NCI-H1092 (cell line): ENCODE data around the gene GLCE.

Experiments
- DNase-seq: peaks from one replicate; lab custom pipeline; 2025; lab: John Stamatoyannopoulos, UW

GLCE gene

GRCh38 chr15:69206079-69206478 lies 45.6 kb downstream of the GLCE start:
- DNase-seq = no peak

DNA sequence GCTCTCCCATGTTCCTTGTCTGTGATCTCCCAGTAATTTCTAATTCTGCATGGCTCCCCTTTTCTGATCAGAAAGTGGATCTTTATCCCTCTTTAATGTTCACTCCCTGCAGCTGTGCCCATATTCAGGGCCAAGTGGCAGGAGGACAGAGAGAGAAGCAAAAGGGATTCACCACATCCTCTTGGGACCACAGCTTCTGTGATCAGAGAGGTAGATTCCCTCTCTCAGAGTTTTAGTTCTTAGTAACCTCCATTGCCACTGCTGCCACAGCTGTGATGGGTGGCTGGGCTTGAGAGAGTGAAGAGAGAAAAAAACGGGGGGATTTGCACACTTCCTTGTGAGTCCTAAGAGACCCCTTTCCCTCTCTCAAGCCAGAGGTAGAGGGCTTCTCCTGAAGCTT lies 49.2 kb downstream of the GLCE start:
- no peak for DNase-seq

- DNase-seq = no peak
Observed at GRCh38 chr15:69210574-69210973, 50.1 kb downstream of the GLCE start.

GRCh38 chr15:69213786-69214185 lies 53.4 kb downstream of the GLCE start:
- DNase-seq = no peak

GRCh38 chr15:69215314-69216035 lies 55.0 kb downstream of the GLCE start:
- DNase-seq = no peak

DNA sequence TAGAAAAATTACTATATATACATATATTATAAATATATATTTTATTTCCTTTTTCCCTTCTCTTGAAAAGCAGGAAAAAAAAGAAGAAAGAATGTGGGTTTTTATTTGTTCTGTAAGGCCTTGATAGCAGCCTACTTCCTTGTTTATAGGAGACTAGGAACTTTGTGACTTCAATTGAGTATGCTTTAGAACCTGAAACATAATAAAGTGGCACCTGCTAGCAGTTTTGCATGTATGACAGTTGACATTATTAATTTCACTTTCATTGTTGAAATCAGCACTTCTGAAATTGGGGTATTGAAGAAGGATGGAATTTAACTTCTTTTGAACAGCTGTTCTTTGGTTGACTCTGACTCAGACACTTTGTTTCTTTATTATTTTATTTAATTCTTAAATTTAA lies 56.9 kb downstream of the GLCE start:
- no peak for DNase-seq

GRCh38 chr15:69219690-69220089 lies 59.3 kb downstream of the GLCE start:
- no peak for DNase-seq

DNA sequence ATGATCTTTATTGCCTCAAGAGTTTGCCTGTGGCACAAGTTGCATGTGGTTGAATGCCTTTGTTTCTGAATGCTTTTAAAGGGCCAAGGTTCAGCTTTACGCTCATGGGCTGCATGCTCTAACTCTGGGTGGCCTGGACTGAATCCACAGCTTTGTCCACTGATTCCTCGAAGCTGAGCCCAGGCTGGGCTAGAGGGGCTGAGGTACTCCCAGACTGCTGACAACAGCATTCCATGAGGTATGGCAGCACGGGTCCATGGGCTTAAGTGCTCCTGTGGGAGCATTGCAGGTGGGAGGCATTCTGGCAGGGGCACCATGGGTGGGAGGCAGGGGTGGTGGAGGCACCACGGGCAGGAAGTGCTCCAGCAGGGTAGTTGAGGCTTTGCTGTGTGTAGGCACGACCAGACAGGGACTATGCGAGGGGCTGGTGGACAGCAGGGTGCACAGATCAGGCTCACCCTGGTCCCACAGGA lies 61.6 kb downstream of the GLCE start:
- no peak for DNase-seq

DNA sequence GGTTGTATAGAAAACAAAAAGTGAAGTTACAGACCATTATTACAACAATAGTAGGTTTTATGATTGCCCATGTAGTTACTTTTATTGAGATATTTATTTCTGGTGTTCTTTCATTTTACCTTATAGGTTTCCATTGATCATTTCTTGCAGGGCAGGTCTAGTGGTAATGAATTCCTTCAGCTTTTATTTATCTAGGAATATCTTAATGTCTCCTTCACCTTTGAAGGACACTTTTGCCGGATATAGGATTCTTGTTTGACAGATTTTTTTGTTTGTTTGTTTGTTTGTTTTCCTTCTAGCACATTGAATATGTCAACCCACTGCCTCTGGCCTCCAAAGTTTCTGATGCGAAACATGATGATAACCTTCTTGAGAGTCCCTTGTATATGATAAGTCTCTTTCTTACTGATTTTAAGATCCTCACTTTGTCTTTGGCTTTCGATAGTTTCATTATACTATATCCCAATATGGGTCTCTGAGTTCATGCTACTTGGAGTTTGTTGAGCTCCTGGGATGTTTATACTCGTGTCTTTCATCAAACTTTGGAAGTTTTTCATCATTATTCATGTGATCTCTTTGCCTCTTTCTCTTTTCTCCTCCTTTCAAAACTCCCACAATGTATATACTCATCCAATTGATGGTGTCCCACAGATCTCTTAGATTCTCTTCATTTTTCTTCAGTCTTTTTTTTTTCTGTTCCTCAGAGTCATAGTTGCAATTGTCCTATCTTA lies 62.8 kb downstream of the GLCE start:
- no peak for DNase-seq

- no peak for DNase-seq
Observed at GRCh38 chr15:69224383-69224782, 63.9 kb downstream of the GLCE start.

DNA sequence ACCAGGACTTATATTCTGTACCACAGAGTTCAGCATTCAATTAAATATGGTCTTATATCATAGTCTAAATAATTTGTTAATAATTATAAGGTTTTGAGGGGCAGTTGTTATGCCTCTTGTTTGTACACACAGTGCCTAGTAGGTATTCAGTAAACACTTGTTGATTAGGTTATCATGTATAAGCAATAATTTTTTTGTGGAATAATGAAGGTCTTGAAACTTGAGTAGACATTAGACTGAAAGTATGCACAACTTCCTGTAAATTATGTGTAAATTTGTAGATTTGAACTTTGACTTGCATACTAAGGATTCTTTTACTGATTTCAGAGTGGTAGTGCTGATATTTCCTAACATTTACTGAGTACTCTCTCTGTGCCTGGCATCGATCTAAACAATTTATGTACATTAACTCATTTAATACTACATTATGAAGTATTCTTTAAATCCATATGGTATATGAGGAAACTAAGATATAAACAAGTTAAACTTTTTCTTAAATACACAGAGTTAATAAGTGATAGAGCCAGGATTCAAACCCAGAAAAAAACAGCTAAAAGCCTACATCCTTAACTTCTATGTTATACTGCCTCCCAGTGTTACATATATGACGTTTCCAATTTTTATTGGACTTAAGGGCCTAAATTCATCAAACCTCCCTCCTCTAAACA lies 65.1 kb downstream of the GLCE start:
- DNase-seq = no peak

DNA sequence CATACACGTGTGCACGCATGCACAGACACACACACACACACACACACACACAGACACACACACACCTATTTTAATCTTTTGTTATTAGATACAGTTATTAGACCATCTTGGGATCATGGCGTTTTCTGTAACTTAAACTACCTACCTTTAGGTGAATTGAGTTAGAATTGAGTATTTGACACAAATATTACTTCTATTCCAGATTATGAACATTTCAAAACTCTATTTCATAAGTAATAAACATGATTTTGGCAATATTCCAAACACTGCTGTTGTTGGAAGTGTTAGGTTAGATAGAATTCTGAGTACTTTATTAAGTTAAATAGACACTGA lies 65.6 kb downstream of the GLCE start:
- no peak for DNase-seq

DNA sequence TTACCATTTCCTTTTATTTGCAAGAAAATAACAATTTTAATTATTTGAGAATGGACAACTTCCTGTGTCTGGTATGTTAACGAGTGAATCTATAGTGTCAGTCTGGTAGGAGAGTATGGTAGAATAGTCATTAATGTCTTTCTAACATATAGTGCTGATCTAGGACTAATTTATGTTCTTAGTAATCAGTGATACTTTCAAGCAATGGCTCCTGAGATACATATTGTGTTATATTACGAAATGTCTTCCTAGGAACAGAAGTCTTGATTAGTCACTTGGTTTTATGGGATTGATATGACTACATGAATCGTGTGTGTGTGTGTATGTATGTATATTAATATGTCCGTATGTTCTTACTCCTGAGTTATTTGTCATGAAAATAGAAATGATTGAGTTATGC lies 71.7 kb downstream of the GLCE start:
- DNase-seq = no peak

GRCh38 chr15:69232765-69233164 lies 72.3 kb downstream of the GLCE start:
- no peak for DNase-seq

DNA sequence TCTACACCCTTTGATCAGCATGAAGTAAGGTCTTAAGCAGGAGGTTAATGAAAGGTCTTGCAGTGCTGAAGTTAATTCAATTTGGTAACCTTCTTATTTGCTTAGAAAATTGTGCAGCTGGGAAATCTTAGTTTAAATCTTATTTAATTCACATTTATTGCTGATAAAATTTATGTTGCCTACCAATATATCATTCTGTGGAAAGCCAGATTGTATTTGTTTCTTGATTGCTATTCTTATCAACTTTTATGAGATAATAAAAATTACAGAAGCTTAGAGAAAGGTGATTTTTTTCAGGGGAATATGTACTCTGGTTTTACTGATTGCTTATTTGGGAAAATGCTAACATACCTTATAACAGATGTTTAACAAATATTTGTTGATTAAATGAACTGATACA lies 74.2 kb downstream of the GLCE start:
- no peak for DNase-seq

DNA sequence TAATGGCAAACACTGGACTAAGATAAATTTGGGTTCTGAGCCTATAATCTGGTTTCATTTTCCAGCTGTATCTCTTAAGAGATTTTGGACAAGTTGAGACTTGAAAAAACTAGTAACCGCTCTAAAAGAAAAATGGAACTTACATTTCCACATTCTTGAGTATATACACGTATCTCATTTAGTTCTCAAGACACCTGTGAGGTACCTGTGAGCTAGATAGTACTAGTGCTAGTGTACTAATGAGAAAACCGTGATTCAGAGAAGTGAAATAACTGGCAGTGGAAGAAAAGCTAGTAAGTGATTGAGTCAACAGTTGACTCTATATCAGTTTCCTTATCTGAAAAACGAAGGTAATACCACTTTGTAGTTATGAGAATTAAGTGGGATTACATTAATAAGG lies 76.1 kb downstream of the GLCE start:
- DNase-seq = no peak

GRCh38 chr15:69237718-69238117 lies 77.3 kb downstream of the GLCE start:
- DNase-seq = no peak

DNA sequence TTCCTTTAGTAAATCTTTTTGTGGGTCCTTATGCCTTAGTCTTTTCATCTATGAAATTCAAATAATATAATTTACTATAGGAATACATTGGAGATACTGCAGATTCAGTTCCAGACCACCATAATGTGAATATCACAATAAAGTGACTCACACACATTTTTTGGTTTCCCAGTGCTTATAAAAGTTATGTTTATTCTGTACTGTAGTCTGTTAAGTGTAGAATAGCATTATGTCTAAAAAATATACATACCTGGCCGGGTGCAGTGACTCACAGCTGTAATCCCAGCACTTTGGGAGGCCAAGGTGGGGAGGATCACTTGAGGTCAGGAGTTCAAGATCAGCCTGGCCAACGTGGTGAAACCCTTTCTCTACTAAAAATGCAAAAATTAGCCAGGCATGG lies 84.4 kb downstream of the GLCE start:
- no peak for DNase-seq

GRCh38 chr15:69253156-69253555 lies 92.7 kb downstream of the GLCE start:
- peak; percentile 48 for DNase-seq

DNA sequence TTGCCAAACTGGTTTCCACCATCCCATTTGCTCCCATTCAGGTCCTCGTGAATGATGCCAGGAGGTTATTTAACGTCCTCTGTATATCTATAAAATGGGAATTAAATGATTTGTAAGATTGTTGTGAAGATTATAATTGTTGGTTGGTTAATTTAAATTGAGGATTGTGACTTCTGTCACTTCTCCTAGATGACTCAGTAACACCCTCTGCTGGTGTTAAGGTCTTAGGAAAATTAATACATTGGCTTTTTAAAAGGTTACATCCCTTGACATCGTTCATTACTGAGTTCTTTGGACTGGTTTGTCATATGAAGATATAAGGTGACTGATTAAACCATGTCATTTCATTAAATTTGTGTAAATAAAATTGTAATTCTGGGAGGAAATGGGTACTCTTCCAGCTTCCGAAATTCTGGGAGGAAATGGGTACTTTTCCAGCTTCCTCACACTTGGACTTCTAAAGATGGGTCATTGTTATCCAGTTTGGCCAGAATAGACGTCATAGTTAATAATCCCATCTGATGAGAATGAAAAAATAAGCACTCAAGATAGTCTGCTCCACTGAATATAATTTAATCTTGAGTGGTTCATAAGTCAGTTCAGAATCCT lies 105.0 kb downstream of the GLCE start:
- DNase-seq = peak; percentile 1

DNA sequence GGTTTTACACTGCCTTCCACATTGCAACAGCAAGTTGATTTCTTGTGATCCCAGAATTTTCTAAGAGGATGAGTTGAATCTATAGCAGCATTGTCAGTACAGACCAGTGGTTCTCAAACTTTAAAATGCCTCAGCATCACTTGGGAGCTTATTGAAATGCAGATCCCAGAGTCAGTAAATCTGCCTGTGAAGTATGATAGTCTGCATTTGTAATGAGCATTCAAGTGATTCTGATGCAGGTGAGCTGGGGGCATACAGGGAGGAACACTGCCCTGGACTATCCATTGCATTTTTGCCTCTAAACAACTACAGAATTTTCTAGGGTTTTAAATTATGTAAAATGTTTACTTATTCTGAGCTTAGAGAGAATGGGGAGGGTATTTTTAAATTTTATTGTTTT lies 110.8 kb downstream of the GLCE start:
- no peak for DNase-seq

DNA sequence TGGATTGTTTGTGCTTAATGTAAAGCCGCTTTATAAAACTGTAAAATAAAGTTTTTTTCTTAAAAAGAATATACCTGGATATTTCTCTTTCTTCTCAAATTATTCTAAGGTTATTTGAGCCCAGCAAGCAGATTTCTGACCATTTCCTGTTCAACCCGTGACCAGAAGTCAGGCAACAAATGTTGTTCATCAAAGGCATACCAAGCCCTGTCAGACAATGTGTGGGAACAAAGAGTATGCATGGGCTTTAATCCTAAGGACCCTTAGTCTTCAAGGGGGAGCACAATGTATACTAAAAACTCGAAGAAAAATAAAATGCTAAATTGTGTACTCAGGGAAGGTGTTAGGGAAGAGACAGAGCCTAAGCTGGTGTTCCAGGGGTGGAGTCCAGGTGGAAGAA lies 111.7 kb downstream of the GLCE start:
- no peak for DNase-seq

DNA sequence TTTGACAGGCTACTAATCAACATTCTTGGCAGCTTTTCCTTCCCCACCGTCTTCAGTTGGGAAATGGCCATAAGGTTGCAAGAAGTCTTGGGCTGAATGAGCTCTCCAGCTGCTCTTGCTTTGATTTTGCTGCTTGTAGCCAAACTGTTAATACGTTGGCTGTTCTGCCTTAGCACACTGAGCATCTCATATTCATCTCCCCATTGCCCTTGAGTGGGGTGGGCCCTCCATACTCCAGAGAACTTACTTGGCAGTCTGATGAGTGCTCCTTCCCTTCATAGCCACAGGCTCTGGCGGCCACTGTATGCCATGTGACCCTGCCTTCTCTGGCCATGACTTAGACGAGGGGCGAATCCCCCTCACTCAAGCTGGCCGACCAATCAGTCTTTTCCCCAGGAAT lies 112.5 kb downstream of the GLCE start:
- no peak for DNase-seq
